ENCODE data around the gene LAMA5. TPM values are rescaled to one million over a fixed set of nuclear protein-coding genes. Genes with fewer than 3 reads are reported as not detected.

Gene LAMA5
- total and polyA plus RNA-seq, 2 experiments from 2014 or later = 201 to 298 TPM

- TF ChIP-seq ETS1 (IDR thresholded peaks at IDR 0.05) = no peak
- TF ChIP-seq REST (IDR thresholded peaks at IDR 0.05; ENCODE audit: unreplicated experiment) = no peak
- TF ChIP-seq JUNB (IDR thresholded peaks at IDR 0.05; ENCODE audit: unreplicated experiment) = no peak
- TF ChIP-seq CREB1 (CRISPR knock-in tag; IDR thresholded peaks at IDR 0.05; ENCODE audit: low read depth) = no peak
Observed at GRCh38 chr20:62367633-62368391, 700 bp upstream of the LAMA5 start (continued).

GRCh38 chr20:62366370-62367135 lies 559 bp downstream of the LAMA5 start:
- ATAC-seq (peak; percentile 28), DNase-seq (ENCODE audit: low spot score) (peak; percentile 91)
- H3K4me2 ChIP-seq = peak overlapping the region; percentile 97
- peaks cover 3% of the 10 kb centered on the region; the same call in 2 of the 3 replicates for H3K36me3 Mint-ChIP-seq (ENCODE audit: low read depth)
- no peak overlapping the region for H2AFZ ChIP-seq
- no peaks in the 10 kb centered on the region for H3K9me3 Mint-ChIP-seq
- peaks cover 62% of the 10 kb centered on the region for H3K4me1 ChIP-seq (ENCODE audit: insufficient read depth)
- H3K27me3 ChIP-seq (ENCODE audit: insufficient read depth) = no peaks in the 10 kb centered on the region
- H3K36me3 ChIP-seq (ENCODE audit: insufficient read depth) = no peaks in the 10 kb centered on the region
- H3K27ac ChIP-seq (ENCODE audit: low read depth) = peak overlapping the region; percentile 99
- H3K4me3 ChIP-seq = peak overlapping the region; percentile 88
- no peaks in the 10 kb centered on the region for H3K9me2 ChIP-seq (ENCODE audit: insufficient read depth)
- peaks cover 33% of the 10 kb centered on the region for H3F3A ChIP-seq (replicated peaks; ENCODE audit: low read depth)
- peak overlapping the region; percentile 67 for H3K4me3 Mint-ChIP-seq
- H3K27ac Mint-ChIP-seq = no peak overlapping the region
- H4K20me1 ChIP-seq (replicated peaks; ENCODE audit: insufficient read depth) = peaks cover 6% of the 10 kb centered on the region
- H3K27me3 Mint-ChIP-seq (ENCODE audit: insufficient read depth, low read depth, poor library complexity) = peaks cover 26% of the 10 kb centered on the region
- peaks cover 48% of the 10 kb centered on the region for H3K4me1 Mint-ChIP-seq
- H3K79me2 ChIP-seq (replicated peaks; ENCODE audit: insufficient read depth) = peaks cover 49% of the 10 kb centered on the region
- TF ChIP-seq CREB1 (CRISPR knock-in tag; IDR thresholded peaks at IDR 0.05; ENCODE audit: low read depth) (no peak), POLR2AphosphoS5 (IDR thresholded peaks at IDR 0.05; ENCODE audit: low read depth) (peak; percentile 35; the same call in 1 of the 2 replicates), REST (IDR thresholded peaks at IDR 0.05; ENCODE audit: unreplicated experiment) (no peak), JUNB (IDR thresholded peaks at IDR 0.05; ENCODE audit: unreplicated experiment) (no peak), NANOG (IDR thresholded peaks at IDR 0.05; ENCODE audit: borderline replicate concordance) (no peak), STAT1 (IDR thresholded peaks at IDR 0.05; ENCODE audit: unreplicated experiment) (no peak)

Data from GM23338 (cell line).